IMR-90 (cell line): ENCODE measurements around the gene GSPT2. TPM values are rescaled to one million over a fixed set of nuclear protein-coding genes. Genes with fewer than 3 reads are reported as not detected.

Experiments
- ATAC-seq: fragments of 200-7000 bp; cut with Tn5 transposase; 2 replicates; pipeline ENCODE4 v1.9.1; 2020; ENCODE audit warnings: low read depth, mild to moderate bottlenecking, moderate library complexity
- BruUV-seq: library from RNA; stranded (reverse); fragments of 400-500 nt; replicated peaks from 2 replicates; lab custom pipeline; 2021; lab: Mats Ljungman, UMichigan
- CTCF ChIA-PET: fragments of 300-600 bp; formaldehyde crosslinking; extraction: SDS; loops from one replicate; lab custom pipeline; 2021; ENCODE audit warnings: antibody characterized with exemption; lab: Yijun Ruan, JAX
- POLR2A ChIA-PET: fragments of 300-600 bp; sonication (Branson Sonifier 250); formaldehyde crosslinking; loops from one replicate; lab custom pipeline; 2022; ENCODE audit warnings: antibody characterized with exemption; ENCODE audit not compliant: unreplicated experiment; lab: Charles Lee
- DNase-seq: peaks from one replicate; pipeline ENCODE4 v3.0.0; 2013
- H2AFZ ChIP-seq: replicated peaks from 2 replicates; pipeline ENCODE3; 2013; ENCODE audit warnings: low read length, mild to moderate bottlenecking; ENCODE audit not compliant: poor library complexity
- H2AK5ac ChIP-seq: 2 replicates; pipeline ENCODE4 v1.6.1; 2013; ENCODE audit warnings: low read depth, low read length, inconsistent platforms
- H2AK9ac ChIP-seq: replicated peaks from 2 replicates; pipeline ENCODE3; 2013; ENCODE audit warnings: mild to moderate bottlenecking, low read depth, low read length, moderate library complexity; ENCODE audit not compliant: poor library complexity
- H2BK120ac ChIP-seq: 2 replicates; pipeline ENCODE4 v1.6.1; 2013; ENCODE audit warnings: low read depth, low read length, inconsistent platforms
- H2BK15ac ChIP-seq: 3 replicates; pipeline ENCODE4 v1.6.1; 2013; ENCODE audit warnings: low read depth, low read length, inconsistent platforms
- H2BK20ac ChIP-seq: 2 replicates; pipeline ENCODE4 v1.6.1; 2013; ENCODE audit warnings: low read depth, mild to moderate bottlenecking, inconsistent platforms, low read length, moderate library complexity
- H2BK5ac ChIP-seq: 2 replicates; pipeline ENCODE4 v1.6.1; 2013; ENCODE audit warnings: mild to moderate bottlenecking, low read depth, low read length, inconsistent platforms; ENCODE audit not compliant: poor library complexity, severe bottlenecking
- H3K14ac ChIP-seq: replicated peaks from 2 replicates; pipeline ENCODE4 v1.6.1; 2013; ENCODE audit warnings: low read depth, low read length, inconsistent platforms
- H3K18ac ChIP-seq: 2 replicates; pipeline ENCODE4 v1.6.1; 2013; ENCODE audit warnings: low read depth, low read length, control low read depth
- H3K23ac ChIP-seq: 2 replicates; pipeline ENCODE4 v1.6.1; 2013; ENCODE audit warnings: low read depth, low read length, inconsistent platforms
- H3K27ac ChIP-seq: 2 replicates; pipeline ENCODE4 v1.5.1; 2013; ENCODE audit warnings: mild to moderate bottlenecking, control low read depth, low read length; ENCODE audit not compliant: insufficient read depth
- H3K27me3 ChIP-seq: 2 replicates; pipeline ENCODE4 v1.6.1; 2013; ENCODE audit warnings: low read length; ENCODE audit not compliant: control insufficient read depth, insufficient read depth
- H3K36me3 ChIP-seq: 2 replicates; pipeline ENCODE4 v1.6.1; 2013; ENCODE audit warnings: low read length, mixed read lengths; ENCODE audit not compliant: control insufficient read depth, insufficient read depth
- H3K4ac ChIP-seq: 2 replicates; pipeline ENCODE4 v1.6.1; 2013; ENCODE audit warnings: low read depth, low read length, inconsistent platforms
- H3K4me1 ChIP-seq: 2 replicates; pipeline ENCODE4 v1.6.1; 2013; ENCODE audit warnings: low read length, mixed read lengths; ENCODE audit not compliant: control insufficient read depth, insufficient read depth
- H3K4me2 ChIP-seq: 2 replicates; pipeline ENCODE4 v1.6.1; 2013; ENCODE audit warnings: low read depth, mild to moderate bottlenecking, control low read depth, low read length, moderate library complexity
- H3K4me3 ChIP-seq: 2 replicates; pipeline ENCODE4 v1.5.1; 2013; ENCODE audit warnings: low read depth, mild to moderate bottlenecking, control low read depth, low read length, moderate library complexity; ENCODE audit not compliant: insufficient read depth
- H3K56ac ChIP-seq: 2 replicates; pipeline ENCODE4 v1.6.1; 2013; ENCODE audit warnings: low read length, inconsistent platforms; ENCODE audit not compliant: insufficient read depth; ENCODE audit errors: extremely low read depth
- H3K79me1 ChIP-seq, 2 experiments: 2 replicates each; pipeline ENCODE4 v1.6.1; 2013; ENCODE audit warnings: low read length in 2 of 2, inconsistent platforms in 1 of 2, low read depth in 1 of 2
- H3K9ac ChIP-seq: 2 replicates; pipeline ENCODE4 v1.6.1; 2013; ENCODE audit warnings: low read depth, low read length, control low read depth
- H3K9me1 ChIP-seq: 2 replicates; pipeline ENCODE4 v1.6.1; 2013; ENCODE audit warnings: low read length, inconsistent platforms; ENCODE audit not compliant: insufficient read depth
- H3K9me3 ChIP-seq: 2 replicates; pipeline ENCODE4 v1.6.1; 2013; ENCODE audit warnings: low read length; ENCODE audit not compliant: control insufficient read depth, insufficient read depth
- H4K20me1 ChIP-seq: 2 replicates; pipeline ENCODE4 v1.6.1; 2013; ENCODE audit warnings: low read length, inconsistent platforms; ENCODE audit not compliant: insufficient read depth
- H4K5ac ChIP-seq: 2 replicates; pipeline ENCODE4 v1.6.1; 2013; ENCODE audit warnings: mild to moderate bottlenecking, low read depth, low read length, control low read depth
- H4K8ac ChIP-seq, 2 experiments: 2 replicates each; pipeline ENCODE4 v1.6.1; 2013; ENCODE audit warnings: low read depth in 2 of 2, low read length in 2 of 2, control low read depth in 1 of 2, inconsistent platforms in 1 of 2
- H4K91ac ChIP-seq: 2 replicates; pipeline ENCODE4 v1.6.1; 2013; ENCODE audit warnings: low read depth, low read length, inconsistent platforms; ENCODE audit not compliant: insufficient read depth
- CTCF ChIP-seq: conservative IDR thresholded peaks from 2 replicates; pipeline ENCODE4 v1.5.1; 2012; ENCODE audit warnings: mild to moderate bottlenecking, low read depth, low read length, improper control_type of control experiment
- FOS ChIP-seq: fragments of 150-350 bp; IDR thresholded peaks from 2 replicates; pipeline ENCODE4 v1.6.1; 2016; ENCODE audit warnings: low read depth, low read length
- MAZ ChIP-seq: IDR thresholded peaks from 2 replicates; pipeline ENCODE4 v1.6.1; 2012; ENCODE audit warnings: low read depth, mild to moderate bottlenecking, low read length, improper control_type of control experiment, moderate library complexity, borderline replicate concordance
- NFE2L2 ChIP-seq: fragments of 150-350 bp; IDR thresholded peaks from 2 replicates; pipeline ENCODE4 v1.6.1; 2016; ENCODE audit warnings: low read depth, mild to moderate bottlenecking, low read length
- POLR2A ChIP-seq: IDR thresholded peaks from 2 replicates; pipeline ENCODE4 v1.6.1; 2012; ENCODE audit warnings: mild to moderate bottlenecking, low read depth, low read length
- RCOR1 ChIP-seq: IDR thresholded peaks from 2 replicates; pipeline ENCODE4 v1.6.1; 2012; ENCODE audit warnings: mild to moderate bottlenecking, low read length, improper control_type of control experiment; ENCODE audit not compliant: insufficient replicate concordance
- RFX5 ChIP-seq: IDR thresholded peaks from 2 replicates; pipeline ENCODE4 v1.8.0; 2012; ENCODE audit warnings: low read depth, mild to moderate bottlenecking, low read length, moderate library complexity
- WGBS, 2 experiments: methylation state at CpG; one replicate each; pipeline versions ENCODE4 v1.1.5 to v1.1.7; 2013; ENCODE audit warnings: missing lambda C conversion rate in 2 of 2; ENCODE audit not compliant: insufficient read length in 1 of 2; ENCODE audit errors: extremely low coverage in 2 of 2; 5-methylcytosine and 5-hydroxymethylcytosine counted together
- dilution Hi-C: fragments of 300-500 bp; cut with HindIII; formaldehyde crosslinking; loops from one replicate; pipeline ENCODE4 v1.14.3; 2018; ENCODE audit warnings: low sequenced_read_pairs; ENCODE audit not compliant: unreplicated experiment
- in situ Hi-C: fragments of 300-500 bp; cut with MboI; formaldehyde crosslinking; loops from 3 replicates; pipeline ENCODE4 v1.14.3; 2019; ENCODE audit warnings: low sequenced_read_pairs, inconsistent platforms, mixed read lengths
- intact Hi-C: fragments of 100-400 bp; cut with micrococcal nuclease; formaldehyde crosslinking; loops from 2 replicates; pipeline ENCODE4 v1.10.0; 2022
- polyA plus RNA-seq, 3 experiments: library from polyadenylated mRNA; depleted of rRNA; stranded (reverse); fragments of >200 nt; gene quantifications; 2 replicates each; pipeline ENCODE4 v1.2.3, GENCODE V29; 2012; ENCODE audit warnings: low replicate concordance in 1 of 3
- total RNA-seq: library from RNA; depleted of rRNA; stranded (reverse); fragments of >200 nt; gene quantifications from 2 replicates; pipeline ENCODE4 v1.2.3, GENCODE V29; 2012

GSPT2 gene
- total and polyA plus RNA-seq, 2 of the 4 experiments (the other 2 are of a cell fraction) = 5.4 to 5.9 TPM

- DNase-seq (no peak), ATAC-seq (no peak)
- H3K9me1 ChIP-seq = no peaks in the 10 kb centered on the region
- H2AFZ ChIP-seq = no peak overlapping the region
- H3K18ac ChIP-seq = no peak overlapping the region
- no peak overlapping the region for H4K91ac ChIP-seq
- CTCF ChIA-PET = no interaction called here
- no TSS peak for BruUV-seq
- no peak overlapping the region for H2AK5ac ChIP-seq
- no peak overlapping the region for H4K5ac ChIP-seq
- no peak overlapping the region for H2BK120ac ChIP-seq
- no peak overlapping the region for H2BK15ac ChIP-seq
- dilution Hi-C loops (no loop called here), in situ Hi-C loops (no loop called here), intact Hi-C loops (no loop called here)
- no peaks in the 10 kb centered on the region for H3K4me1 ChIP-seq
- H2AK9ac ChIP-seq = no peak overlapping the region
- H3K27ac ChIP-seq = no peak overlapping the region
- no peak overlapping the region for H2BK5ac ChIP-seq
- no peak overlapping the region for H3K4me2 ChIP-seq
- H4K20me1 ChIP-seq = no peaks in the 10 kb centered on the region
- WGBS, 2 experiments = no CpG with 5 or more reads among the region's 3 CpGs
- POLR2A ChIA-PET = no interaction called here
- TF ChIP-seq FOS (no peak), MAZ (no peak), RFX5 (no peak), RCOR1 (no peak), POLR2A (no peak), CTCF (no peak), NFE2L2 (no peak)
- no peak overlapping the region for H3K9ac ChIP-seq
- no peaks in the 10 kb centered on the region for H3K79me1 ChIP-seq
- H3K14ac ChIP-seq = no peak overlapping the region
- H2BK20ac ChIP-seq = no peak overlapping the region
- peaks cover 2% of the 10 kb centered on the region for H3K27me3 ChIP-seq
- no peak overlapping the region for H3K4ac ChIP-seq
- H4K8ac ChIP-seq = no peak overlapping the region
- H3K56ac ChIP-seq = no peak overlapping the region
- H3K4me3 ChIP-seq = no peak overlapping the region
- no peaks in the 10 kb centered on the region for H3K36me3 ChIP-seq
- H3K9me3 ChIP-seq = no peaks in the 10 kb centered on the region
- no peak overlapping the region for H3K23ac ChIP-seq
Observed at GRCh38 chrX:51779306-51779705, 36.1 kb downstream of the GSPT2 start.
